Colonic mucosa (tissue), 4 donors: ENCODE measurements around the gene PLEKHM3. TPM values are rescaled to one million over a fixed set of nuclear protein-coding genes. Genes with fewer than 3 reads are reported as not detected.
A peak's percentile ranks its signal among the peaks of the same experiment; 100 is the strongest.

Source experiments
- DNase-seq: peaks from one replicate; pipeline ENCODE4 v3.0.0-alpha.2; 2020
- H3K27ac ChIP-seq: fragments of 200-600 bp; one replicate; pipeline ENCODE4 v1.8.0; 2021
- H3K27me3 ChIP-seq: fragments of 200-600 bp; one replicate; pipeline ENCODE4 v1.8.0; 2021
- H3K36me3 ChIP-seq: fragments of 200-600 bp; one replicate; pipeline ENCODE4 v1.8.0; 2021
- H3K4me1 ChIP-seq: fragments of 200-600 bp; one replicate; pipeline ENCODE4 v1.8.0; 2021; ENCODE audit warnings: mild to moderate bottlenecking
- H3K4me3 ChIP-seq: fragments of 200-600 bp; one replicate; pipeline ENCODE4 v1.8.0; 2021
- H3K9ac ChIP-seq, 2 donors: one replicate each; pipeline ENCODE4 v1.7.0; 2013; ENCODE audit warnings: control low read depth in 2 of 2, low read depth in 2 of 2, low read length in 2 of 2
- H3K9me3 ChIP-seq: fragments of 200-600 bp; one replicate; pipeline ENCODE4 v1.8.0; 2021
- CTCF ChIP-seq: fragments of 200-600 bp; IDR thresholded peaks from one replicate; pipeline ENCODE4 v1.8.0; 2022; ENCODE audit warnings: antibody characterized with exemption, mild to moderate bottlenecking
- intact Hi-C: fragments of 100-400 bp; cut with DNase I; formaldehyde crosslinking; loops from one replicate; pipeline ENCODE4 v1.14.1; 2022
- total RNA-seq, 2 donors: library from RNA; stranded (reverse); fragmentation: NEBNext Ultra II Directional in 1 of 2; extraction: Animal tissue kit (Norgen Biotek cat#: 25700) in 1 of 2; gene quantifications; one replicate each; pipeline ENCODE4 v1.2.1, GENCODE V29; 2021
- donor health status: healthy.
- donor health status: DM: no; HTN: no; CAD: no.
- donor health status: DM: no; HTN: no; CAD: no.

The PLEKHM3 gene
- total RNA-seq, 2 donors from 2014 or later = 5.7 to 8.3 TPM

- intact Hi-C loops = no loop called here
- H3K4me1 ChIP-seq = peaks cover 6% of the 10 kb centered on the region
- H3K4me3 ChIP-seq = no peak overlapping the region
- H3K9me3 ChIP-seq = no peaks in the 10 kb centered on the region
- H3K36me3 ChIP-seq = no peaks in the 10 kb centered on the region
- no peak for DNase-seq
- H3K27me3 ChIP-seq = no peaks in the 10 kb centered on the region
- no peak overlapping the region for H3K27ac ChIP-seq
- H3K9ac ChIP-seq = no peak overlapping the region
- no peak for TF ChIP-seq CTCF
Measured at GRCh38 chr2:207934720-207935119, 90.6 kb downstream of the PLEKHM3 start.

- intact Hi-C loops = no loop called here
Measured at GRCh38 chr2:207933396-207934065, 91.8 kb downstream of the PLEKHM3 start.

GRCh38 chr2:207932106-207932505 lies 93.2 kb downstream of the PLEKHM3 start:
- Histone ChIP-seq H3K4me1 (no peaks in the 10 kb centered on the region), H3K27ac (no peak overlapping the region)
- intact Hi-C loops = no loop called here

More at GRCh38 chr2:207933396-207934065, 91.8 kb downstream of the PLEKHM3 start:
- no peaks in the 10 kb centered on the region for H3K36me3 ChIP-seq
- H3K9ac ChIP-seq = no peak overlapping the region
- H3K27ac ChIP-seq = no peak overlapping the region
- no peak for TF ChIP-seq CTCF
- no peaks in the 10 kb centered on the region for H3K9me3 ChIP-seq
- no peak overlapping the region for H3K4me3 ChIP-seq
- no peak for DNase-seq
- H3K27me3 ChIP-seq = no peaks in the 10 kb centered on the region
- peaks cover 3% of the 10 kb centered on the region for H3K4me1 ChIP-seq

GRCh38 chr2:207930747-207931146 lies 94.6 kb downstream of the PLEKHM3 start:
- H3K9me3 ChIP-seq = no peaks in the 10 kb centered on the region
- H3K9ac ChIP-seq = peak overlapping the region in 1 of 2 donors; percentile 53
- no peaks in the 10 kb centered on the region for H3K4me1 ChIP-seq
- H3K27ac ChIP-seq = peak overlapping the region; percentile 38
- no peaks in the 10 kb centered on the region for H3K27me3 ChIP-seq
- DNase-seq = peak; percentile 86
- TF ChIP-seq CTCF = no peak
- no peaks in the 10 kb centered on the region for H3K36me3 ChIP-seq
- intact Hi-C loops = no loop called here
- peak overlapping the region; percentile 18 for H3K4me3 ChIP-seq

More at GRCh38 chr2:207932106-207932505, 93.2 kb downstream of the PLEKHM3 start:
- TF ChIP-seq CTCF = no peak
- Histone ChIP-seq H3K36me3 (no peaks in the 10 kb centered on the region), H3K9me3 (no peaks in the 10 kb centered on the region), H3K27me3 (no peaks in the 10 kb centered on the region), H3K4me3 (no peak overlapping the region), H3K9ac (no peak overlapping the region)
- no peak for DNase-seq

- H3K36me3 ChIP-seq = no peaks in the 10 kb centered on the region
- intact Hi-C loops = no loop called here
- DNase-seq = no peak
- TF ChIP-seq CTCF = no peak
- no peaks in the 10 kb centered on the region for H3K4me1 ChIP-seq
- H3K9ac ChIP-seq = no peak overlapping the region
- H3K4me3 ChIP-seq = no peak overlapping the region
- H3K9me3 ChIP-seq = no peaks in the 10 kb centered on the region
- no peaks in the 10 kb centered on the region for H3K27me3 ChIP-seq
- H3K27ac ChIP-seq = peak overlapping the region; percentile 38
Measured at GRCh38 chr2:207929923-207930322, 95.4 kb downstream of the PLEKHM3 start.
